Activated CD4-positive, alpha-beta T cell treated with anti-CD3 and anti-CD28 coated beads, Interleukin-2, amount 50 U/mL, for 48 hours (primary cell): ENCODE data around the gene APLF.
"Not testable (repeated sequence)": the region's sequence is repeated elsewhere in the genome, so short reads cannot be mapped to it uniquely, and the experiment has no call there.

Experiments used
- DNase-seq, 2 experiments: peaks; one replicate each; pipeline ENCODE4 v3.0.0-alpha.2; 2020

Gene APLF

DNA sequence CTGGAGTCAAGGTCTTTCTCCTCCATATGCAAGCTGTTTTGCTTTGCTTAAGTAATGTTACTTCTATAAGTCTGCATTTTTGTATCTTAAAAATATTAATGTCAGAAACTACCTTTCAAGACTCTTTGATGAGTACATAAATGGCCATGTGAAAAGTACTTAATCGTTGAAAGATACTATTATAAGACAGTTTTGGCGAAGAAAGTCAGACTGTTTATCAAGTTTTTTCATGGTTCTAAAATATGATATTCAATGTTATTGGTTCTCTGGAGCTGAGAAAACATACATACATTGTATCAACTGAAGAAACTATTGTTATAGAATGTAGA lies 25.4 kb upstream of the APLF start:
- DNase-seq = no peak

DNA sequence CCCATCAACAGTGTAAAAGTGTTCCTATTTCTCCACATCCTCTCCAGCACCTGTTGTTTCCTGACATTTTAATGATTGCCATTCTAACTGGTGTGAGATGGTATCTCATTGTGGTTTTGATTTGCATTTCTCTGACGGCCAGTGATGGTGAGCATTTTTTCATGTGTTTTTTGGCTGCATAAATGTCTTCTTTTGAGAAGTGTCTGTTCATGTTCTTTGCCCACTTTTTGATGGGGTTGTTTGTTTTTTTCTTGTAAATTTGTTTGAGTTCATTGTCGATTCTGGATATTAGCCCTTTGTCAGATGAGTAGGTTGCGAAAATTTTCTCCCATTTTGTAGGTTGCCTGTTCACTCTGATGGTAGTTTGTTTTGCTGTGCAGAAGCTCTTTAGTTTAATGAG lies 21.0 kb upstream of the APLF start:
- DNase-seq = not testable (repeated sequence)

DNA sequence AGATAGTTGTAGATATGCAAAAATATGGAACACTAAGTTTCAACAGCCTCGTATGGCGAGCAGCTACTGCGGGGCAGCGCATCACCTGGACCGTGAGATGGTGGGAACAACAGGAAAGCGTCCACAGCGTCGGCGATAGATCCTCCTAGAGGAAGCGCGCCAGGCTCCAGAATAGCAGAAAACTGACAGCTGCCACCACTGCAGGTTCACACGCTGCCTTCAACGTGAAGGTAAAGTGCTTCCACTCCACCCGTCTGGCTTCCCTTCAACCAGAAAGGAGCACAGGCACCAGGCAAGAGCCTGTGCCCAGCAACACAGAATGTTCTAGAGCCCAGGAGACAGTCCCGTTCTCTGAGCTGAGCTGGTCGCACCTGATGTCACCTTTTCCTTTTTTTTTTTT lies 20.3 kb upstream of the APLF start:
- no peak for DNase-seq

DNA sequence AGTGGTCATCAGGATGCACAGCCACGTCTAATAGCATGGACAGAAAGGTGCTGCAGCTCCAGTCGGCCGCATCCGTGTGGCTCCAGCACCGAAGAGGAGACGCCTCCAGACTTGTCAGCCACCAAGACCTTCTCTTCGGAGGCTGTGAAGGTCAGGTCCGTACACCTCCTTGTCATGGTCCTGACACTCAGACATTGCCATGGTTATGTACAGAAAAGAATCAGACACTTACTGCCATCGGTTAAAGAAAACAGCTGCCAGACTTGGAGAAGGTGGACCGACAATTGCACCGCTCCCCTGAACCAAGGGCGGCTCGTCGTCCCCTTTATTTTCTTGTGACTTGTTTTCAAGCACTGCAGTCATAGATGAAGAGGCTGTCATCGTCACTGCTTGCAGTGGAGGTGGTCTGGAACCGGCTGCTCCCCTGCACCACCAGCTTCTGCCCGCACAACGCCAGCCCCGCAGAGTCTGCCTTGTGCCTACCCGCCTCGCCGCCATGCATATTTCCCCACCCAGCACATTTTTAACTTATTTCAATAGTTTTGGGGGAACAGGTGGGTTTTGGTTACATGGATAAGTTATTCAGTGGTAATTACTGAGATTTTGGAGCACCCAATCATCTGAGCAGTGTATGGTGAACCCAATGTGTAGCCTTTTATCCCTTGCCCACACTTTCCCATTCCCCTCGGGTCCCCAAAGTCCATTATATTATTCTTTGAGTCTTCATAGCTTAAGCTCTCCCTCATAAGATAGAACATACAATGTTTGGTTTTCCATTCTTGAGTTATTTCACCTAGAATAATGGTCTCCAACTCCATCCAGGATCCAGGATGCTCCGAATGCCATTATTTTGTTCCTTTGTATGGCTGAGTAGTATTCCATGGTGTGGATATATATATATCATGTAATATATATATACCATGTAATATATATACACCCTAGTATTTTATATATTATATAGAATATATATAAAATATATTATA lies 18.4 kb upstream of the APLF start:
- no peak for DNase-seq

DNA sequence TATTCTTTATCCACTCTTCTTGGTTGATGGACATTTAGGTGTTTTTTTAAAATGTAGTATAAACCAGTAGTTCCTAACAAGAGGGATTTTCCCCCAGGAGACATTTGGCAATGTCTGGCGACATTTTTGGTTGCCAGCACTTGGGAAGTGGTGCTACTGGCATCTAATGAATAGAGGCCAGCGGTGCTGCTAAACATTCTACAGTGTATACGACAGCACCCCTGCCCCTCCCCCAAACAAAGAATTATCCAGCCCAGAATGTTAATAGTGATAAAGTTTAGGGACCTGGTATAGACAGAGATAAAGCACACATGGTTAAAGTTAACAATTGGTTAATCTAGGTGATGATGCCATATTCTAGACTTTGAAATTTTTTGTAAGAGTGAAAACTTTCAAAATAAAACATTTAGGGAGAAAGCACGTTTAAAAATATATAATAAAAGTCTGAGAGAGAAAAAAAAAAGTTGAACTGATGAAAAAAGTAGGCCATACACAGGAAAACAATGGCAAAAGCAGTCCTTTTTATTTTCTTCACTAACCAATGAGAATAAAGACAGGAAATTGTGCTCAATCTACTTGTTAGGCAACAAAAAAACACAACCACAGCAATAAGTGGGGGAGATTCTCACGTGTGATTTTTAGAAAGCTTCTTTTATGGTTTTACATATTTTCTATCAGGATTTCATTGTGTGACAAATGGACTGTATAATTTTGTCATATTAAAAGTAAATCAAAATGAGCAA lies 15.1 kb upstream of the APLF start:
- no peak for DNase-seq

DNA sequence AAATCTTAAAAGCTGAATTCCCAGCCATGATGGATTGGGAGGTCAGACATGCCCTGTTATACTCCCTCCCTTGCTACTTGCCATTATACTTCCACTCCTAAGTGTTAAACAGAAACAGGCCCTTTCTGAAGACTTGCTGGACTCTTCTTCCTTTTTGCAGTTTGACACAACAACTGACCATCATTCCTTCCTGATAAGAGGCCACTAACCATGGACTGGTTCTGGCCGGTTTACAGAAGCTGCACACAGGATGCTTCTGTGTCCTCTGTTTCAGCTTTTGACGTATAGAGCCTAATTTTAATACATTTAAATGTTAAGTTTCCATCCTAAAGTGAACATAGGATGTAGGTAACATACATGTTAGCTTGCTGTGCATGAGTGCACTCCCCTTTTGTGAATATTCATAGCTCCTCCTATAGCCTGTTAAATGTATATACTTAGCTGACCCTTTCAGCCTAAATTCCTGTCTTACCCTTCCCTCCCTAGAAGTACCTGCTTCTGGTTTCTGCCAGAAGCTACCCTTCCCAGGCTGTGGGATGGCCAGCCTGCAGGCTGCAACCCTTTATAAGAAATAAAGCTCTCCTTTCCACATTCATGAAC lies 13.5 kb upstream of the APLF start:
- no peak for DNase-seq

DNA sequence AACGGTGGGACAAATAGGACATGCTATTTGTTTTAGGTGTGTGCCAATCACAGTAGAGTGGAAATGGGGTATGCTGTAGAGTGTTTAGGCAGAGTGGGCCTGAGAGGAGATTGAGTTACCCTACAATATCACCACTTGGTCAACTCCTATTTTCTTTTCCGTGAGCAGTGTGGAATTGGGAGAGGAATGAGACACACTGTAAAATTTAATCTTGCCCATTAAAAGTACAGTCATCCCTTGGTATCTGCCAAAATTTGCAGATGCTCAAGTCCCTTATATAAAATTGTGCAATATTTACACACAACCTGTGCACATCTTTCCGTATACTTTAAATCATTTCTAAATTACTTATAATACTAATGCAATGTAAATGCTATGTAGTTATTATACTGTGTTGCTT lies 12.7 kb upstream of the APLF start:
- DNase-seq = no peak

DNA sequence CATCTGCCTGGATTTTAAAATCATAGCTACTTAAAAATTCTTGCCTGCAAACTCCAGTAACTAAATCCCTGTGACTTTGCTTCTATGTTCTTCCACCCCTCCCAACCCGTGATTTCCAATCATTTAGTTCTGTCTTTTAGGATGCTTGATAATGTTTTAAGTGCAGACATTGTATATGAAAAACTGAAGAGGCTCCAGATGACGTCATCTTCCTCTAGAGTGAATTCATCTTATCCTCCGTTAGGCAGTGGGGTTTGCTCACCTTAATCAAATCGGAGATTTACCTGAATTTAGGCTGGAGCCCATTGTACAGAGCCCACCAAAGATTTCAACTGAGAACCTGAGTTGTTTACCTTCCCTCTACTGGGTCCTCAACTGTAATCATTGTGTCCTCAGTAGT lies 11.2 kb upstream of the APLF start:
- no peak for DNase-seq

DNA sequence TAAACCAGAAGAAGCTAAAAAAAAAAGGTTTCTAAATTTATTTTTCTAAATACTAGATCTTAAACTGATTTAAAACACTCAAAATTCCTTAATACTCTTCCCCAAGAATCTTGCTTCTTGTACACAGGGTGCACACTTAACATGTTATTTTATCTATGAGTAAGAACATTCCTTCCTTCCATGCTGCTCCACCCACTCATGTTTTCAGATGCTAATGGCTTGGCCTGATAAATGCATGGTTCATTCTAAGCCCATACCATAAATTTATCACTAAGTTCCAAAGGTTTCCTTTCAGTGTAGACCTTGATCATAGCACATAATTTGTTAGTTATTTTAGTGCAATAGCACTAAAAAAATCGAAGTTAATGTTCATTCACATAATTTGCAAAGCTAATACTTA lies 8.4 kb upstream of the APLF start:
- DNase-seq = no peak

DNA sequence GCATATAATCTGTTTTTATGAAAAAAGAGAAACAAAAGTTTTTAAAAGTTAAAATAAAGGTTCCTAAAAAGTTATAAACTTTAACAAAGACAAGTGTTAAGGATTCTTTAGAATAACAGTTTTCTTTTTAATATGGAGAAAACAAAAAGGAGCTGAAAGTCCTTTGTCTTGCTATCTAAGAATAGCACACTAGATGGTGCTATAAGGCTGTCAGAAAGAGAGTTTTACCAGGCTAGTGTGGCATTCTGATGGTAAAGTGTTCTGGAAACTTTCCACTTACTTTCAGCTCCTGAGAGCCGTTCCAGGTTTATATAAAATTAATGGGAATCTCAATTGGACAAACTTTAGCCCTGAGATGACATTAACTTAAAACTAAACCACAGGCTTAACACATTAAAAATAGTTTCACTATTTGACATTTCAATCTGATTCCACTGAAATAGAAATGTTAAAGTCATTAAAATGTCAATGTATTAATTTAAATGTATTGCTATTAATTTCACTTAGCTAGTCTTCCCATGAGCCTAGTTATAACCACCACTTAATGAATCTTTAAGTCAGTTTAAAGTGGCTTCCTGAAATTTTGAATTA lies 4.0 kb upstream of the APLF start:
- no peak for DNase-seq

DNA sequence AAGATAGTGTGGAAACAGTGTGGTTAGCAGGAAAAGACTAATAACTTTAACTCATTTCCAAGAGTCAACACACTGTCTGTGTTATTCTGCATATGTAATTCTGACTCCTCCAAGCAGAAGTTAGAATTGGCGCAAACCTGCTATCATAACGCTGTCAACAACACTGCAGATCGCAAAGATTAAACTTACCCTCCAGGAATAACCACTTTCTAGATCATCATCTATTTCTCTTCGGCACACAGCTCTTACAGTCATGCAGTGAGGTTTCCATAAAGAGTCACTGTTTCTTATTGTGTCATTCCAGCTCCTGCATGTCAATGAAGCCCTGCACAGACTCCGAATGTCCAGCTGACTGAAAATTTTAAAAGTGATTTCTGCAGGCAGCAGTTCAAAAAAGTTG lies 2.7 kb upstream of the APLF start:
- DNase-seq = no peak

DNA sequence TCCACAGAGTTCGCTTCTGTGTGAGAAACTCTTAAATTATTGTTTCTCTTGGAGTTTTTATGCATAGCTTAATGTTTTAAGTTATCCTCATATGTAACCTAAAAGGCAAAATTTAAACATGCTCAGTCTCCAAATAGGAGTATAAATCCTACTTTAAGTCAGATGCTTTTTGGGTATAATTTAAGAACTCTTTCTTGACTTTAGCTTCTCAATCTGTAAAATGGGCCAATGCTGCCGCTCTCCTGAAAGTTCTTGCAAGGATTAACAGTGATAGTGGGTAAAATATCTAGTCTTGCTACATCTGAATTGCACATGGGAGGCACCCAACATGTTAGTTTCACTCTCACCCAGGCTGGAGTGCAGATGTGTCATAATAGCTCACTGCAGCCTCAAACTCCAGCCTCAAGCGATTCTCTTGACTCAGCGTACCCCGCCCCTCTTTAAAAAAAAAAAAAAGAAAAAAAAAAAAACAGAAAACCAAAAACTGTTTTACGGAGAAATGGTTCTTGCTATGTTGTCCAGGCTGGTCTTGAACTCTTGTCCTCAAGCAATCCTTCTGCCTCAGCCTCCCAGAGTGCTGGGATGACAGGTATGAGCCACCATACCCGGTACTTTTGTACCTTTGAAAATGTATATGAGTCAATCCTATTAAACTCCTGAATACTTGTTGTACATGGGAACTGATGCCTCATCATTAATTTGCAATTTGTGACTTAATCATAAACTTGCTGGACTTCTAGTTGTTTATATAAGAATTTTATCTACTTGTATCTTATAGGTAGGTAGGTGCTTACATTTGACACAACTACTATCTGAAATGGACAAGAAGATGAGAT lies 2.1 kb upstream of the APLF start:
- peak; percentile 33 to 57 for DNase-seq

DNA sequence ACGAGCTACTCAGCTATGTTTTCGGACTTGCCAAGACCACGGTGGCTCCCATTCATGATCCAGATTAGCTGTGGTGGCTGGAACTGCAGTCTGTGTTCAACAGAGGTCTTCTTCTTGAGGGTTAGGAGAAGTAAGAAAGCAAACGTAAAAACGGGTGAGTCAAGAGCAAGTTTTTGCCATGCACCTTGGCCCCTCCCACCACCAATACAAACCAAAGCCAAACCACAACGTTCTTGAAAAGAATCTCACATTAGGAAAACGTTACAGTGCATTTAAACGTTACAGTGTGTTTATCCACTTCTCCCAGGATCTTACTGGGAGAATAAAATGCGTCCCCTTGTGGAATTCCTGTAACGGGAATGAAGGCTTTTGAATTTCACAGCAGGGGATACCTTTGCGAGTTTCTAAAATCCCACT lies 1.0 kb upstream of the APLF start:
- DNase-seq = peak; percentile 66 to 70

DNA sequence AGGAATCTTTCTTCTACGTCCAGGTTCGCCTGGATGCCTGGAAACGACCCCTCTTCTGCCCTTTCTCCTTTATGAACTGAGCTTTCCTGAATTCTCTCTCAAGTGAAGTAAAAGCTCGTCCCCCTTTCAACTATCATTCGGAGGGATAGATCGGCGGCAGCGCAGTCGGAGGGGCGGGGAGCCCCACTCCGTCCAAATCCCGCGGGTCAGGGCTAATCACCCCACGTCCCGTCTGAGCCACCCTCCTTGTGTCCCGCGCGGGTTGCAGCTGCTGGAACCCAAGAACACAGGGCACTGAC lies 658 bp upstream of the APLF start:
- no peak for DNase-seq

DNA sequence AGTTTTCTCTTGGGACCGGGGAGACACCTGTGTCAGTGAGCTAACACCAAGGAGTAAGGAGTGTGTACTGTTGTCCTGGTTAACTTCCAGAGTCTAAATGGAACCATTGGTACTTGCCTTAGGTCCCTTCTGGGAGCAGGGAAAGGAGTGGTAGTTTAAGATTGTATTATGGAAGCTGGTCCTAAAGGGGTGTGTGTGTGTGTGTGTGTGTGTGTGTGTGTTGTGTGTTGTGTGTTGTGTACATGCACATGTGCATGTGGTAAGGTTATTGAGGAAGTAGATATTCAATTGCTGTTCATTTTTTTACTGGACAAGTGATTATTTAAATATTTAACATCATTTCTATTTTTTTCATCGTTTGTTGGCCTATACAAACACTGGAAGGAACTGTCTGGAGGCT lies 1.4 kb downstream of the APLF start:
- DNase-seq = no peak

DNA sequence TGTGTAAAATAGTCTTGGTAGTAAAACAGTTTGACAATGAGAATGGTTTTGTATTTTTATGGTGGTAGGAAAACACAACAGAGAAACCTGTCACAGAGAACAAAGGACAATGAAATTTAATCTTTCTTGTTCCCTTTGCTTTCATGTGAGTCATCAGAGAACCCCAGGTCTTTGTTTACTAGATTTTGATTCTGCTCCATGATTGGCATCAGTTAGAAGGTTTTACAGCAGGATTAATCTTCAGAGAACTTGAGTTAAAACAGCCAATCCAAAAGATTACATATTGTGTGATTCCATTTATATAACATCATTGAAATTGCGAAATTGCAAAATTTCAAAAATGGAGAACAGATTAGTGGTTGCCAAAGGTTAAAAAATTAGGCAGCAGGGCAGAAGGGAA lies 2.5 kb downstream of the APLF start:
- DNase-seq = no peak

DNA sequence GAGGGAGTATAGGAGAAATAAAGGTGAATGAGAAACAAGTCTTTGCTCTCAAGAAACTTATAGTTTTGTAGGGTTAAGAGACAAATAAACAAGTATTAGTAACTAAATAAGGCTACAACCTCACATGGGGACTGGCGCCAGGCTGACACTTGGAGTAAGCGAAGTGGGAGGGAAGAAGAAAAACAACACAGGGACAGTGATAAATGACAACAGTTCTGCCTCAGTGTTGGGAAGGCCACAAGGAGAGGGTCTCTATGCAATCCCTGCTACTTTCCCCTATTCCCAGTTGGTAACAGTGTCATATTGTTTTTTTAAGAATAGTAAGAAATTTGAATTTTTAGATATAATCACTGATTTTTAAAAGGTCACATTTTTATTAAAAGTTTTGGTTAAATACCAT lies 4.0 kb downstream of the APLF start:
- DNase-seq = no peak

DNA sequence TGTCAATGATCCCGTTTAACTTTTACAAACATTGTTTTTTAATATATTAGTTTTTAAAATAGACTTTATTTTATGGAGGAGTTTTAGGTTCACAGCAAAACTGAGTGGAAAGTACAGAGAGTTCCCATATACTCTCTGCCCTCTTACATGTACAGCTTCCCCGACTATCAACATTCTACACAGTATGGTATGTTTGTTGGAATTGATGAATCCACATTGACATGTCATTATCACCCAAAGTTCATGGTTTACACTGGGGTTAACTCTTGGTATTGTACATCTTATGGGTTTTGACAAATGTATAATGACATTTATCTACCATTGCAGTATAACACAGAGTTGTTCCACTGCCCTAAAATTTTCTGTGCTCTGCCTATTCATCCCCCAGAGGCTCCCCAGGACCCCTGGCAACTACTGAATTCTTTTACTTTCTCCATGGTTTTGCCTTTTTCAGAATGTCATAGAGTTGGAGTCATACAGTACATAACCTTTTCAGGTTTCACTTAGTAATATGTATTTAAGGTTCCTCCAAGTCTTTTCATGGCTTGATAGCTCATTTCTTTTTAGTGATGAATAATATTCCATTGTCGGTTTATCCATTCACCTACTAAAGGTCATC lies 5.5 kb downstream of the APLF start:
- DNase-seq = no peak

DNA sequence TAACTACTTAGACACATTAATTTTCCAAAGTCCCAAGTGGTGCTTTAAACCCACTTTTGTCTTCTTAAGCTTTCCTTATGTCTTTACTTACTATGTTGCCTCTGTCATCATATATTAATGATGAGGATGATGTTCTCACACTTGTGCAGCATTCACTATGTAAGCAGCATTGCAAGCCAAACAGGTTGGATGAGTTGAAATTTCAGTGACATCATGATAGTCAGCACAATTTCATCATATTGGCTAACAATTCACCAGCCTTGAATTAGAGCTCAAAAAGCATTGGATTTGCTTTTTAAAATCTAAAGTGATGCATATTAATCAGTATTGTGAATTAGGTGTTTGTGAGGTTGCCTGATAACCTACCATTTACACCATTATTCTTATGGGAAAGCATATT lies 7.7 kb downstream of the APLF start:
- no peak for DNase-seq

DNA sequence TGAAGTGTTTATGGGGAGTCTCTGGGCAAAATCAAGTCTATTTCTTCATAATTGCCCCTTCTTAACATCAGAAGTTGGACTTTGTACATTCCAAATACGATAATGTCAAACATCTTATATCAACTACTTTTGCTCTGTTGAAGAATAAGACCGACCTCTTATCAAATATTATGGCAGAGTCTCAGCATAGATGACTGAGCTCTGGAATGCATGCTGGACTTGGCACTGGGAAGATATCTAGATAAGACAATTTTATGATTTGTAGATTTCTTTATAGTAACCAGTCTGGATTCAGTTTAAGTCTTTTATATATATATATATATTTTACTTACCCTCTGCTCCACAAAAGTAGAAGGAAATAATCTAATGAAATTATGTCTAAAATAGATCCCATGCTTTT lies 8.2 kb downstream of the APLF start:
- DNase-seq = no peak

DNA sequence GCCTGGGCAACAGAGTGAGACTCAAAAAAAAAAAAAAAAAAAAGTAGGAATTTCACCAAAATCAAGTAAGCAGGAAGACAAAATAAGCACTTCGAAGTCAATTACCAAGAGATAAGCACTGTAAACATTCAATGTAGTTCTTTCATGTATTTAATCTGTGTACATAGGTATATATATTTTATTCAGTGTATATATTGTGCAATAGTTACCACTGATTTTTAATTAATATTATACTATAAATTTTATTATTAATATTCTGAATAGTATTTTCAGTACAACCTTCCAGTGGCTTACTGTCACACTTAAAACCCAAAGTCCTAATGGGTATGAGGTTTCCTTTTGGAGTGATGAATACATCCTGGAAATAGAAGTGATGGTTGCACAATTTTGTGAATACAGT lies 9.1 kb downstream of the APLF start:
- no peak for DNase-seq

DNA sequence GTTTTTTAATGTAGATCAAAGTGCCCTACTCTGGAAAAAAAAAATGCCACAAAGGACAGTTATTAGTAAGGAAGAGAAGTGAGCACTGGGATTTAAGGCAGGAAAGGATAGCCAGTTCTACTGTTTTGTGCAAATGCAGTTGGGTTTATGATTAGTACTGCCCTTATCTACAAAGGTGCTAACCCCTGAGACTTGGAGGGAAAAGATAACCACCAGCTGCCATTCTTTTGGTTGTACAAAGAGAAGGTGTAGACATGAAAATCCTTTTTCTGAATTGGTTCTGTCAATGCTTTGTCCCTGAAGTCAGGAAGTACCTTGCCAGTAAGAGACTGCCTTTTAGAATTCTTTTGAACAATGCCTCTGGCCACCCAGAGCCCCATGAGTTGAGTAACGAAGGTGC lies 11.3 kb downstream of the APLF start:
- DNase-seq = no peak
